ENCODE results near the gene SPANXB1.
"Not testable (repeated sequence)": the region's sequence is repeated elsewhere in the genome, so short reads cannot be mapped to it uniquely, and the experiment has no call there.

The SPANXB1 gene

GRCh38 chrX:141002568-141002967, at the start of gene SPANXB1:
TSS of gene SPANXB1 (plus strand) at chrX:141002594. CDS start at chrX:141002694, 100 bp downstream.
- not testable (repeated sequence) for DNase-seq (ENCODE audit: low spot score)

GRCh38 chrX:140967036-140967435, 35.4 kb upstream of the SPANXB1 start:
- DNase-seq (ENCODE audit: low spot score) = no peak

- DNase-seq (ENCODE audit: low spot score) = no peak
Observed at GRCh38 chrX:140971099-140971795, 31.1 kb upstream of the SPANXB1 start.

GRCh38 chrX:140975472-140975871, 26.9 kb upstream of the SPANXB1 start:
- no peak for DNase-seq (ENCODE audit: low spot score)

- DNase-seq (ENCODE audit: low spot score) = no peak
Observed at GRCh38 chrX:140980271-140980670, 22.1 kb upstream of the SPANXB1 start.

GRCh38 chrX:140983730-140984129, 18.7 kb upstream of the SPANXB1 start:
- DNase-seq (ENCODE audit: low spot score) = no peak

- DNase-seq (ENCODE audit: low spot score) = not testable (repeated sequence)
Observed at GRCh38 chrX:141005243-141005642, 2.8 kb downstream of the SPANXB1 start.

- not testable (repeated sequence) for DNase-seq (ENCODE audit: low spot score)
Observed at GRCh38 chrX:141044246-141044645, 41.9 kb downstream of the SPANXB1 start.

- not testable (repeated sequence) for DNase-seq (ENCODE audit: low spot score)
Observed at GRCh38 chrX:141049878-141050277, 47.5 kb downstream of the SPANXB1 start.

- DNase-seq (ENCODE audit: low spot score) = not testable (repeated sequence)
Observed at GRCh38 chrX:141052098-141052497, 49.7 kb downstream of the SPANXB1 start.

All from activated CD4-positive, alpha-beta T cell treated with anti-CD3 and anti-CD28 coated beads, Interleukin-2, Interleukin-4, amounts not matched to agents 100 ng/mL and 50 ng/mL, durations not matched to agents 16 hours and 8 hours (primary cell).